Measurements from ENCODE around the gene TTC21A. TPM values are rescaled to one million over a fixed set of nuclear protein-coding genes. Genes with fewer than 3 reads are reported as not detected.

Gene TTC21A
- total RNA-seq, 1 donor from 2014 or later = 7.8 TPM

- H3K4me3 Mint-ChIP-seq (ENCODE audit: unreplicated experiment) = no peak overlapping the region
- H3K36me3 Mint-ChIP-seq (ENCODE audit: unreplicated experiment) = no peaks in the 10 kb centered on the region
- H3K4me1 Mint-ChIP-seq (ENCODE audit: low read depth, unreplicated experiment) = peaks cover 11% of the 10 kb centered on the region
- DNase-seq = no peak
- peaks cover 8% of the 10 kb centered on the region for H3K9me3 Mint-ChIP-seq (ENCODE audit: unreplicated experiment)
- TF ChIP-seq CTCF (IDR thresholded peaks at IDR 0.05; ENCODE audit: partially characterized antibody, unreplicated experiment) = no peak
- H3K27me3 Mint-ChIP-seq (ENCODE audit: unreplicated experiment) = peaks cover 2% of the 10 kb centered on the region
- H3K27ac Mint-ChIP-seq (ENCODE audit: unreplicated experiment) = no peak overlapping the region
These were observed 4.8 kb upstream of the TTC21A start for GRCh38 chr3:39102504-39103323.

GRCh38 chr3:39103324-39103693 lies 4.2 kb upstream of the TTC21A start:
- Mint-ChIP-seq H3K4me3 (ENCODE audit: unreplicated experiment) (no peak overlapping the region), H3K36me3 (ENCODE audit: unreplicated experiment) (no peaks in the 10 kb centered on the region), H3K9me3 (ENCODE audit: unreplicated experiment) (peaks cover 13% of the 10 kb centered on the region), H3K4me1 (ENCODE audit: low read depth, unreplicated experiment) (peaks cover 17% of the 10 kb centered on the region), H3K27me3 (ENCODE audit: unreplicated experiment) (peaks cover 4% of the 10 kb centered on the region), H3K27ac (ENCODE audit: unreplicated experiment) (no peak overlapping the region)
- no peak for DNase-seq
- TF ChIP-seq CTCF (IDR thresholded peaks at IDR 0.05; ENCODE audit: partially characterized antibody, unreplicated experiment) = no peak

GRCh38 chr3:39103791-39104552 lies 3.5 kb upstream of the TTC21A start:
- Mint-ChIP-seq H3K27ac (ENCODE audit: unreplicated experiment) (no peak overlapping the region), H3K4me1 (ENCODE audit: low read depth, unreplicated experiment) (peaks cover 22% of the 10 kb centered on the region), H3K4me3 (ENCODE audit: unreplicated experiment) (no peak overlapping the region), H3K36me3 (ENCODE audit: unreplicated experiment) (no peaks in the 10 kb centered on the region), H3K9me3 (ENCODE audit: unreplicated experiment) (peaks cover 13% of the 10 kb centered on the region), H3K27me3 (ENCODE audit: unreplicated experiment) (peaks cover 4% of the 10 kb centered on the region)
- TF ChIP-seq CTCF (IDR thresholded peaks at IDR 0.05; ENCODE audit: partially characterized antibody, unreplicated experiment) = no peak
- DNase-seq = no peak

GRCh38 chr3:39104961-39105686 lies 2.4 kb upstream of the TTC21A start:
- Mint-ChIP-seq H3K27ac (ENCODE audit: unreplicated experiment) (peak overlapping the region; percentile 66), H3K4me3 (ENCODE audit: unreplicated experiment) (peak overlapping the region; percentile 98), H3K27me3 (ENCODE audit: unreplicated experiment) (peaks cover 4% of the 10 kb centered on the region), H3K36me3 (ENCODE audit: unreplicated experiment) (no peaks in the 10 kb centered on the region), H3K9me3 (ENCODE audit: unreplicated experiment) (peaks cover 13% of the 10 kb centered on the region), H3K4me1 (ENCODE audit: low read depth, unreplicated experiment) (peaks cover 22% of the 10 kb centered on the region)
- DNase-seq = no peak
- no peak for TF ChIP-seq CTCF (IDR thresholded peaks at IDR 0.05; ENCODE audit: partially characterized antibody, unreplicated experiment)
